ENCODE data around the gene SCN5A. TPM values are rescaled to one million over a fixed set of nuclear protein-coding genes. Genes with fewer than 3 reads are reported as not detected.

Gene SCN5A
- total RNA-seq, 4 donors from 2014 or later, result 0.39 to 0.42 TPM; not detected in 2

- DNase-seq (ENCODE audit: low spot score in 2 of 2), result no peak
- no peak overlapping the region for H3K4me3 ChIP-seq (ENCODE audit: low read depth, poor library complexity, severe bottlenecking)
- 87 to 88% methylated on average over 7 of the region's 7 CpGs for WGBS, 2 donors
- no peak for TF ChIP-seq POLR2A (IDR thresholded peaks at IDR 0.05)
- TF ChIP-seq, protein P1, sequence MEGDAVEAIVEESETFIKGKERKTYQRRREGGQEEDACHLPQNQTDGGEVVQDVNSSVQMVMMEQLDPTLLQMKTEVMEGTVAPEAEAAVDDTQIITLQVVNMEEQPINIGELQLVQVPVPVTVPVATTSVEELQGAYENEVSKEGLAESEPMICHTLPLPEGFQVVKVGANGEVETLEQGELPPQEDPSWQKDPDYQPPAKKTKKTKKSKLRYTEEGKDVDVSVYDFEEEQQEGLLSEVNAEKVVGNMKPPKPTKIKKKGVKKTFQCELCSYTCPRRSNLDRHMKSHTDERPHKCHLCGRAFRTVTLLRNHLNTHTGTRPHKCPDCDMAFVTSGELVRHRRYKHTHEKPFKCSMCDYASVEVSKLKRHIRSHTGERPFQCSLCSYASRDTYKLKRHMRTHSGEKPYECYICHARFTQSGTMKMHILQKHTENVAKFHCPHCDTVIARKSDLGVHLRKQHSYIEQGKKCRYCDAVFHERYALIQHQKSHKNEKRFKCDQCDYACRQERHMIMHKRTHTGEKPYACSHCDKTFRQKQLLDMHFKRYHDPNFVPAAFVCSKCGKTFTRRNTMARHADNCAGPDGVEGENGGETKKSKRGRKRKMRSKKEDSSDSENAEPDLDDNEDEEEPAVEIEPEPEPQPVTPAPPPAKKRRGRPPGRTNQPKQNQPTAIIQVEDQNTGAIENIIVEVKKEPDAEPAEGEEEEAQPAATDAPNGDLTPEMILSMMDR (IDR thresholded peaks at IDR 0.05), result no peak
- intact Hi-C loops (cut with DNase I; ENCODE audit: low total_unique reads), result no loop called here
Measured at GRCh38 chr3:38602576-38603250, 46.8 kb downstream of the SCN5A start.

DNA sequence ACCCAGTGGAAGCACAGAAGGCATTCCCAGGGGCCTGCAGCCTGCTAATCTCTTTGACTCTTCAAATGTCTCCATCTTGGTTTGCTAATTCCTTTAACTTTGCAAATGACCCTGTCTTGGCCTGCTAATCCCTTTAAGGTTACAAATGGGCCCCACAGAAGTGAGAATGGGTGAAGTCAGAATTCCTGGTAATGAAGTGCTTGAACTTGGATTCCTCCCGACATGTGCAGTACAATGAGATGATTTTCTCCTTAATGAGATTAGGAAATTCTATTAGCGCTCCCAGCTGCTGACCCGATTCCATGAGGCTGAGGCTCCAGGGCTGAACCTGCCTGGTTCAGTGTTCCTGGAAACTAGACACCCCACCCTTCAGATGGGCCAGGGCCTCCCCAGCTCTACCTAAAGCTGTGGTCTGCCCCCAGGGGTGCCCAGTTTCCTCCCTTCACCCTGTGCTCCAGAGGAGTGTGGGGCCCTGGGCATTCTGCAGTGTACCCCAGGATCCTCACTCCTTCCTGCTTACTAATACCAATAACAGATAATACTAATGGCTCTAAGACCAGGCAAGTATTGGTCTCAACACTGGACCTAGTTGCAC lies 47.4 kb downstream of the SCN5A start:
- H3K4me3 ChIP-seq (ENCODE audit: low read depth, poor library complexity, severe bottlenecking), result no peak overlapping the region
- TF ChIP-seq, protein P1 (IDR thresholded peaks at IDR 0.05), result no peak
- no peak for TF ChIP-seq POLR2A (IDR thresholded peaks at IDR 0.05)
- WGBS, 2 donors, result 74 to 83% methylated on average over 3 of the region's 3 CpGs
- intact Hi-C loops (cut with DNase I; ENCODE audit: low total_unique reads), result no loop called here
- no peak for DNase-seq (ENCODE audit: low spot score in 2 of 2)

DNA sequence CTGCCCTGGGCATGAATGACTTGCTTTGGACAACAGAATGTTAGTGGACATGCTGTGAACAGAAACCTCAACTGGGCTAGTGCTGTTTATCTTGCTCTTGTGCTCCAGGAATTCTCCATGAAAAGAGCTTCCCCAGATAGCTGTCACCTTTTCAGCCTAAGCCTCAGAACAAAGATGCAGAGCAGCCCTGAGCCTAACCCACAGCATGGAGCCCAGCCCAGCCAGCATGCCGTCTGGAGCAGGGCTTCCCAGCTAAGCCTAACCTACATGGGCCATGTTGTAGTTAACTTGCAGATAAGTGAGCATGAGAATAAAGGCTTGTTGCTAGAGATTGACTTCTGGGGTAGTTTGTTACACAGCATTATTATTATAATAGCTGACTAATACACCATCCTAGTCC lies 48.9 kb downstream of the SCN5A start:
- TF ChIP-seq, protein P1 (IDR thresholded peaks at IDR 0.05), result no peak
- TF ChIP-seq POLR2A (IDR thresholded peaks at IDR 0.05), result no peak
- 69 to 83% methylated on average over 1 of the region's 1 CpG for WGBS, 2 donors
- intact Hi-C loops (cut with DNase I; ENCODE audit: low total_unique reads), result no loop called here
- no peak for DNase-seq (ENCODE audit: low spot score in 2 of 2)
- H3K4me3 ChIP-seq (ENCODE audit: low read depth, poor library complexity, severe bottlenecking), result no peak overlapping the region

- TF ChIP-seq, protein P1 (IDR thresholded peaks at IDR 0.05), result no peak
- TF ChIP-seq POLR2A (IDR thresholded peaks at IDR 0.05), result no peak
- no peak overlapping the region for H3K4me3 ChIP-seq (ENCODE audit: low read depth, poor library complexity, severe bottlenecking)
- DNase-seq (ENCODE audit: low spot score in 2 of 2), result no peak
- WGBS, 2 donors, result 89 to 92% methylated on average over 2 of the region's 2 CpGs
- intact Hi-C loops (cut with DNase I; ENCODE audit: low total_unique reads), result no loop called here
Measured at GRCh38 chr3:38599886-38600285, 49.6 kb downstream of the SCN5A start.

DNA sequence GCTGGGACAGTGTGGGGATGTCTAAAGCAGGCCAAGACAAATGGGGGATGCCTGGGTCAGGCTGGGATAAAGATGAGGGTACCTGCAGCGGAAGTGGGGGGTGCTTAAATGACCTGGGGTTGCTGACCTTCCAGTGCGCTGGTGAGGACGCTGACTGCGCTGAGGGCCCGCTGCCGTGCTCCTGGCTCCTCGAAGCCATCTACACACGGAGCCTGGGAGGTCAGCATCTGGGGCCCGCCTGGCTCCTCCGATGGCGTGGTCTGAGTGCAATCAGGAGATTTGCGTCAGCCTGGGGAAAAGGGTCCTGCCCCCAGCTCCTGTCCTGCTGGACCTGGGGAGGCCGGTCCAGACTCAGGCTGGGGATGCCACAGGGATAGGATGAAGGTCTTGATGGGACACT lies 50.7 kb downstream of the SCN5A start:
- H3K4me3 ChIP-seq (ENCODE audit: low read depth, poor library complexity, severe bottlenecking), result no peak overlapping the region
- no peak for DNase-seq (ENCODE audit: low spot score in 2 of 2)
- intact Hi-C loops (cut with DNase I; ENCODE audit: low total_unique reads), result no loop called here
- 89 to 92% methylated on average over 13 of the region's 13 CpGs for WGBS, 2 donors
- TF ChIP-seq, protein P1 (IDR thresholded peaks at IDR 0.05), result no peak
- TF ChIP-seq POLR2A (IDR thresholded peaks at IDR 0.05), result no peak
